GM12878 (cell line): ENCODE measurements around the gene APOC1. TPM values are rescaled to one million over a fixed set of nuclear protein-coding genes. Genes with fewer than 3 reads are reported as not detected.

Source experiments
- ATAC-seq: fragments of 200-7000 bp; cut with Tn5 transposase; 3 replicates; pipeline ENCODE4 v1.9.1; 2020; ENCODE audit warnings: mild to moderate bottlenecking, moderate library complexity
- BruUV-seq: library from RNA; stranded (reverse); fragments of 400-500 nt; replicated peaks from 2 replicates; lab custom pipeline; 2021; lab: Mats Ljungman, UMichigan
- CTCF ChIA-PET: fragments of 300-600 bp; sonication (Branson Sonifier 250); formaldehyde crosslinking; extraction: SDS; loops from one replicate; lab custom pipeline; 2021; ENCODE audit warnings: inconsistent platforms; lab: Yijun Ruan, JAX
- POLR2A ChIA-PET: fragments of 350-600 bp; formaldehyde crosslinking; extraction: SDS; loops from one replicate; lab custom pipeline; 2021; ENCODE audit warnings: inconsistent platforms; lab: Charles Lee
- RAD21 ChIA-PET: fragments of 300-600 bp; sonication (Branson Sonifier 250); formaldehyde crosslinking; loops from one replicate; lab custom pipeline; 2023; ENCODE audit warnings: antibody characterized with exemption; ENCODE audit not compliant: unreplicated experiment; lab: Charles Lee
- SMC1A ChIA-PET: fragments of 300-600 bp; sonication (Branson Sonifier 250); formaldehyde crosslinking; loops from one replicate; lab custom pipeline; 2023; ENCODE audit not compliant: unreplicated experiment, uncharacterized antibody; lab: Charles Lee
- DNase-seq: peaks from one replicate; pipeline ENCODE4 v3.0.0-alpha.2; 2011; ENCODE audit warnings: low read depth, low spot score
- FAIRE-seq: peaks from 3 replicates; lab custom pipeline; 2011; peaks lifted over from hg19 to GRCh38; lab: Jason Lieb, UNC
- H2AFZ ChIP-seq: 2 replicates; pipeline ENCODE4 v1.6.0; 2011; ENCODE audit warnings: low read depth, low read length, control low read depth; ENCODE audit not compliant: control insufficient read depth
- H3K27ac ChIP-seq: 2 replicates; pipeline ENCODE4 v1.5.1; 2011; ENCODE audit warnings: control low read depth; ENCODE audit not compliant: control insufficient read depth, insufficient read depth
- H3K27me3 ChIP-seq, 2 experiments: replicated peaks in 1 of 2; 2 replicates each; pipeline versions ENCODE4 v1.6.0 to v1.6.1; 2011; ENCODE audit warnings: low read length in 1 of 2; ENCODE audit not compliant: control insufficient read depth in 2 of 2, insufficient read depth in 2 of 2
- H3K36me3 ChIP-seq, 2 experiments: 2 replicates each; pipeline ENCODE4 v1.5.1; 2011; ENCODE audit warnings: low read length in 1 of 2; ENCODE audit not compliant: control insufficient read depth in 2 of 2, insufficient read depth in 2 of 2
- H3K4me1 ChIP-seq: 2 replicates; pipeline ENCODE4 v1.6.1; 2011; ENCODE audit warnings: mild to moderate bottlenecking, low read length, moderate library complexity, mixed read lengths; ENCODE audit not compliant: control insufficient read depth, insufficient read depth
- H3K4me2 ChIP-seq: 2 replicates; pipeline ENCODE4 v1.6.0; 2011; ENCODE audit warnings: control low read depth; ENCODE audit not compliant: control insufficient read depth, insufficient read depth
- H3K4me3 ChIP-seq: fragments of 200-600 bp; sonication (generic); 2 replicates; pipeline ENCODE4 v1.5.1; 2016
- H3K79me2 ChIP-seq: 2 replicates; pipeline ENCODE4 v1.6.0; 2011; ENCODE audit warnings: low read length; ENCODE audit not compliant: control insufficient read depth, insufficient read depth
- H3K9ac ChIP-seq: 2 replicates; pipeline ENCODE4 v1.8.0; 2011; ENCODE audit warnings: low read length, control low read depth, mixed read lengths; ENCODE audit not compliant: control insufficient read depth, insufficient read depth
- H3K9me3 ChIP-seq: replicated peaks from 3 replicates; pipeline ENCODE4 v1.5.1; 2011; ENCODE audit warnings: mild to moderate bottlenecking, low read length; ENCODE audit not compliant: control insufficient read depth, insufficient read depth
- H4K20me1 ChIP-seq: 2 replicates; pipeline ENCODE4 v1.6.0; 2011; ENCODE audit not compliant: control insufficient read depth, insufficient read depth
- SPI1 ChIP-seq: IDR thresholded peaks from 2 replicates; pipeline ENCODE4 v1.6.1; 2011; ENCODE audit warnings: low read depth, mild to moderate bottlenecking, low read length, moderate library complexity, borderline replicate concordance; ENCODE audit not compliant: insufficient read depth
- WGBS: methylation state at CpG from one replicate; pipeline ENCODE4 v1.1.6; 2016; ENCODE audit warnings: low lambda C conversion rate; ENCODE audit not compliant: insufficient replicate concordance, insufficient coverage; ENCODE audit errors: missing lambda C conversion rate; 5-methylcytosine and 5-hydroxymethylcytosine counted together
- in situ Hi-C: fragments of 300-500 bp; cut with MboI; formaldehyde crosslinking; loops from 9 replicates; pipeline ENCODE4 v1.14.3; 2018; ENCODE audit warnings: mixed read lengths
- intact Hi-C: fragments of 100-400 bp; cut with micrococcal nuclease; formaldehyde crosslinking; loops from one replicate; pipeline ENCODE4 v1.14.2; 2022; ENCODE audit not compliant: unreplicated experiment
- polyA plus RNA-seq, 11 experiments: library from polyadenylated mRNA; depleted of rRNA in 4 of 11; unstranded in 6 of 11; stranded (reverse) in 5 of 11; fragments of >200 nt; fragmentation: Nextera tagmentation in 4 of 11; fragmentation: Illumina TruSeq in 1 of 11; extraction: Ambion mirVana in 4 of 11; extraction: Trizol in 1 of 11; gene quantifications; 1 replicate in 1 of 11; 2 replicates in 10 of 11; pipeline versions ENCODE4 v1.2.1 to v1.2.3, GENCODE V29; 2011 to 2016; ENCODE audit warnings: inconsistent platforms in 2 of 11, missing spikeins in 2 of 11, low read depth in 1 of 11
- total RNA-seq, 4 experiments: library from RNA; depleted of rRNA in 3 of 4; stranded (reverse); fragments of >200 nt in 3 of 4; fragmentation: Illumina TruSeq in 1 of 4; extraction: Trizol in 1 of 4; gene quantifications; 2 replicates each; pipeline versions ENCODE4 v1.2.1 to v1.2.3, GENCODE V29; 2013 to 2021
- TF ChIP-seq, protein P1 (sequence below): fragments of 150-350 bp; IDR thresholded peaks from 2 replicates; pipeline ENCODE4 v1.6.1; 2014; ENCODE audit warnings: mild to moderate bottlenecking, low read depth, low read length

APOC1 gene
- total and polyA plus RNA-seq, 10 of the 15 experiments (the other 5 are each of a cell fraction or from before 2014, with no cell fraction given) = 0.73 to 4.0 (median 2.6) TPM

DNA sequence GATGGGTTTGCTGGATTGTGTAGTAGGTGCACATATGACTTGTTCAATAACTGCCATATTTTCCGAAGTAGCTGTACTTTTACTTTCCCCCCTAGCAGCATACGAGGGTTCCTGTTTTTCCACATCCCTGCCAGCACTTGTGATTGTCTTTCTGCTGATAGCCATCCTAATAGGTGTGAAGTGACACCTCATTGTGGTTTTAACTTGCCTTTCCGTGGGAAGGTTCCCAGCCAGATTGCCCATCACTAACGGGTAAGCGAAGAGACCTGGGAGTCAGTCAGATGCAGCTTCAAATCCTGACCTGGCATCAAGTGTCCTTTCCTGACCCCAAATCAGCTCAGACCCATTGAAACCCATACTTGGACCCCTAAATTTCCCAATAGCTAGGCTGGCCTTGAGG lies 45.3 kb downstream of the APOC1 start:
- H4K20me1 ChIP-seq = no peaks in the 10 kb centered on the region
- 0 out of 2 replicates have a peak, but pooled peaks have one; percentile 5 for TF ChIP-seq SPI1
- TF ChIP-seq, protein P1, sequence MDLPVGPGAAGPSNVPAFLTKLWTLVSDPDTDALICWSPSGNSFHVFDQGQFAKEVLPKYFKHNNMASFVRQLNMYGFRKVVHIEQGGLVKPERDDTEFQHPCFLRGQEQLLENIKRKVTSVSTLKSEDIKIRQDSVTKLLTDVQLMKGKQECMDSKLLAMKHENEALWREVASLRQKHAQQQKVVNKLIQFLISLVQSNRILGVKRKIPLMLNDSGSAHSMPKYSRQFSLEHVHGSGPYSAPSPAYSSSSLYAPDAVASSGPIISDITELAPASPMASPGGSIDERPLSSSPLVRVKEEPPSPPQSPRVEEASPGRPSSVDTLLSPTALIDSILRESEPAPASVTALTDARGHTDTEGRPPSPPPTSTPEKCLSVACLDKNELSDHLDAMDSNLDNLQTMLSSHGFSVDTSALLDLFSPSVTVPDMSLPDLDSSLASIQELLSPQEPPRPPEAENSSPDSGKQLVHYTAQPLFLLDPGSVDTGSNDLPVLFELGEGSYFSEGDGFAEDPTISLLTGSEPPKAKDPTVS = no peak
- intact Hi-C loops = no loop called here
- H3K79me2 ChIP-seq = peaks cover 60% of the 10 kb centered on the region
- no peak for ATAC-seq
- no peak for DNase-seq
- ChIA-PET RAD21 (interaction anchor here (0.8 to 1.4 kb wide), 3 partner anchors 27 to 100 kb away, joined by 3 to 6 read pairs (median 4); no protein-coding TSS in a partner anchor), CTCF (interaction anchor here (1.2 to 4.1 kb wide), 4 partner anchors 8 to 100 kb away, joined by 5 to 25 read pairs (median 6); no protein-coding TSS in a partner anchor), SMC1A (interaction anchor here (1.3 to 1.9 kb wide), 2 partner anchors 16 to 100 kb away, joined by 4 to 5 read pairs; no protein-coding TSS in a partner anchor), POLR2A (interaction anchor here (0.6 kb wide), 1 partner anchor 162 kb away, joined by 3 read pairs; no protein-coding TSS in a partner anchor)
- peaks cover 5 to 8% of the 10 kb centered on the region in 2 experiments for H3K36me3 ChIP-seq
- in situ Hi-C loops = loop anchor here (10.0 kb wide), 1 partner anchor 55 kb away; the partner anchor contains the start of gene APOE
- FAIRE-seq = no peak
- H3K9me3 ChIP-seq = no peaks in the 10 kb centered on the region
- H3K27ac ChIP-seq = peak overlapping the region; percentile 33
- H3K9ac ChIP-seq = no peak overlapping the region; the same call in 1 of the 2 replicates
- no peaks in the 10 kb centered on the region for H3K27me3 ChIP-seq
- H2AFZ ChIP-seq = no peak overlapping the region
- H3K4me3 ChIP-seq = no peak overlapping the region; the same call in 1 of the 2 replicates
- peaks cover 14% of the 10 kb centered on the region for H3K4me1 ChIP-seq
- H3K4me2 ChIP-seq = peak overlapping the region; percentile 62
- BruUV-seq = no TSS peak
- WGBS = 87% methylated on average over 5 of the region's 5 CpGs
